HG03565 (cell line): ENCODE results near the gene FRMD3.
"Not testable (repeated sequence)": the region's sequence is repeated elsewhere in the genome, so short reads cannot be mapped to it uniquely, and the experiment has no call there.

Experiments used
- ATAC-seq: cut with Tn5 transposase; IDR thresholded peaks from one replicate; pipeline ENCODE4 v1.9.1; 2021; ENCODE audit warnings: mild to moderate bottlenecking, moderate library complexity; ENCODE audit not compliant: unreplicated experiment

Gene FRMD3

DNA sequence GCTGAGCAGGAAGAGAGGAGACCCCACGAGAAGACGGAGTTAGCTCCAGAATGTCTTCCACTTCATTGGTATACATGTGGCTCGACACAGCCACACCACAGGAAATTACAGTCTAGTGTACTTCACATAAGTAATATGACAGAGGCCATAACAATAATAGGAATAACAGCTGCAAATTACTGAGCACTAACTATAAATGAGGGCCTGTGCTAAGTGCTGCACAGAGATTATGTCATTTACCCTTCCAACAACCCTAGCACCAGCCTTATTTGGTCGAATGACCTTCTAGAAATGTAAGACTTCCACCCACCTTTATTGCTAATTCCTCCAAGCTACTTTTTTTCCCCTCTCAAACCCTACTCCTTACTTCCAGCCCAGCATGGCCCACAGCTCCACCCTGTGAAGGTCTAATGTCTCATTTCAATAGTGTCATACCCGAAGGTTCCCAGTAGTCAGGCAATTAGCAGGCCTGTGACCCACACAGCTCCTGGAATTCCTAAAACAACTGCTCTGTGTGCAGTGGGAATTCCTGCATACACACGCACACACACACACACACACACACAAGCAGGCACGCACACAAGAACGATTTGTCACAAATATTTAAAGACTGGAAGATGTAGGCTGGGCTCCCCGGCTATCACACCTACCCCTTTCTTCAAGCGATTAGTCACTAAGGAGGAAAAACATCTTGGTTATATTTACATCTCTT lies 134.5 kb downstream of the FRMD3 start:
- ATAC-seq: no peak

DNA sequence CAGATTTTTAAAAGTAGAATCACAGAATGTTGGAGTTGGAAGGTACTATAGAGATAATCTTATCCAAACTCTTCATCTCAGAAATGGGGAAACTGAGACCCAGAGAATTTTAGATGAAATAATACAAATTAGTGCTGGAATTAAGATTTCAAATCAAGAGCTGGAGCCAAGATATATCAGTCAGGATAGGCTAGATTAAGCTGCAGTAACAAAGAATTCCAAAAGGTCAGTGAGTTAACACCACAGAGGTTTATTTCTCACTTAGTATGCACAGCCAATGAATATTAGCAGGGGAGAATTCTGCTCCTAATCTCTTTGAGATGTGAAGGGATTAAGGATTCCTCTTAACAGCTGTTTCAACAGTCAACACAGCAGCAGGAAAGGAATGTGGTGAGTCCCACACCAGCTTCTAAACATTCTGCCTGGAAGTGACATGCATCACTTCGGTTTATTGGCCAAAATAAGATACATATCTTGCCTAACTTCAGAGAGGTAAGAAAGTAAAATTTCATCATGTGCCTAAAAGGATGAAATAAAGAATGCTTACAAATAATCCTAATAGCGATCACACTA lies 136.8 kb downstream of the FRMD3 start:
- no peak for ATAC-seq

DNA sequence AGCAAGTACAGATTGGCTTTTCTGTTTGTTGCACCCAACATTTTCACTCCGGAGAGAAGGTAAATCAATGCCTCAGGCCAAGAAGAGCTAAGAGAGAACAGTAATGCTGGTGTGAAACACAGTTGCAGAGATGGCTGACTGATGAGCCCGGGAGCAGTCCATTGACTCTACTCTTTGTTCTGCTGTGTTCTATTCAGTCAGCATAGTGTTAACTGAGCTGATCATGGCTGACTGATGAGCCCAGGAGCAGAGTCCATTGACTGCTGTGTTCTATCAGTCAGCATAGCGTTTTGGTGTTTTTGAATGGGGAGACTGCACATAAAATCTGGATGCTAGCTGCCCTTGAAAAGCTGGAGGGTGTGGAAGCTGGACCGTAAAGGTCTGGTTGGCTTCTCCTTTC lies 141.4 kb downstream of the FRMD3 start:
- no peak for ATAC-seq

DNA sequence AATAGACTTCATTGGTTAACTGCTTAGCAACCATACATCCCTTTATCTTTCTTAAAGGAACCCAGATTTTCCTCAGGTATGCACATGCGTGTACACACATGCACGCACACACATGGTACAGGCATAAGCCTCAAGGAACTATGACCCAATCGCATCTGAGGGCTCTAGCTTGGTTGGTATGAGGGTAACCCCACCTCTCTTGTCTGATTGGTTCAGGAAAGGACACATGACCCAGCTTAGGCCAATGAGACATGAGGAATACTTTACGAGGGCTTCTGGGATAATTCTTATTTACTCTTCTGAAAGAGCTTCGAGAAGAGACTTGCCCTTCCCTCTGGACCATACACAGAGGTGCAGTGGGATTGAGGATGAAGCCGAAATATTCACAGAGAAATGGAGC lies 141.9 kb downstream of the FRMD3 start:
- no peak for ATAC-seq

DNA sequence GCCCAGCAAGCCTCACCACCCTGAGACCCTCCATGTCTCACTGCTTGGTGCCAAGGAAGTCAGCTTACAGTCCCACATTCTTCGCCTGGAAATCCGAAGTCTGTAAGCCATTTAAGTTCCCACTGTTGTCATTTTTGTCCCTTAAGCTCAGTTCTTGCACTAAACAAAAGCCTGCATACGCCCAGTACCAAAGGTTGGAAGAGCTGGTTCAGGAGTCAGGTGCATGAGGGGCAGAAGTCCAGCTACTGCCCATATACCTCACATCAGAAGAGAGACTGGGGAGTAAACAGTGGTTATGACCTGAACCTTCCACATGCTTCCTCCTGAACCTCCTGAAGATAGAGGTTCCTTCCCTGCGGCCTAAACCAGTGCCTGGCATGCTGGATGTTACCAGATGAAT lies 146.0 kb downstream of the FRMD3 start:
- ATAC-seq: no peak

DNA sequence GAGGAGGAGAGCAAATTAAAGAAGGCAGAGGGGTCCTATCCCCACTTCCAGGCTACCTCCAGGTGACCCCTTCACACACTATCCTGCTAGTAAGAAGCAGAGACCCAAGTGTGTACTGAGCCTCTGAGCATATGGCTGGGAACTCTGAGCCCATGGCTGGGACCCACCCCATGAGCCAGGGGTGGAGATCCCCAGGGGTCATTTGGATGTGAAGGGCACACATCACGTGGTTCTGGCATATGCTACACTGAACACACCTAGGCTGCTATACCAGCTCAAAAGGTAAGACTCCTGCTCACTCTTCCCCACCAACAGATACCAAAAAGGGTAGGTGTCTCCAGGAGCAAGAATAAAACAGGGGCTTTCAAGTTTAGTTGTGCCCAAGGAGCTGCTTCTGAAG lies 149.9 kb downstream of the FRMD3 start:
- ATAC-seq: no peak

DNA sequence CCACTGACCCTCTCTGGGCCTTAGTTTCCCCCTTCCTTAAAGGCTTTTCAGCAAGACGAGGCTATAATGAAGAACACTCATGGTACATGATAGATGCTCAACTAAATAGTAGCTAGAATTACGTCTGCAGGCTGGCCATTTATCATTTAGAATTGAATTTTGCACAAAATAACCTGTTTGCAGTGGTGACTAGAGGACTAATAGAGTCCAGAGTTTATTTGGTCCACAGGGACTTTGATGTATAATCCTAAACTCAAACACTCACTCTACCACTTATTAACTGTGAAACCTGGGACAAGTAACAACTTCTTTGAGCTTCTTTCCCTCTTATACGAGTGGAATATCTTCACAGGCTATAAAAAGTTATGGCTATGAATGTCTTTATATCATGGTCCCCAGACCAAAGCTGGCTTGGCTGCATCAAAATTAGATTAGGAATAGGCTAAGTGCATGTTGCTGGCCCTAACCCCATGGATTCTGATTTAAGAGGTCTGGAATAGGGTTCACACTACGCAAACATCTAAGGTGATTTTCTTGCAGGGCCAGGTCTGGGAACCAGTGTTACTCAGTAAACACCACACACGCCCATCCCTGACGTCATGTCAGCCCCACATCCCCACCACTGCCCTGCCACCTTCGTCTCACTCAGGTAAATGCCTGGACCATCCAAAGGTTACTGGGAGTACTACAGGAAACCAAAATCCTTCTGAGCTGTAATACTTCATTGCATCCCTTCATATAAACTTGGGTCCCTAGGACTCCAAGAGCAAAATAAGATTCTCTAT lies 150.6 kb downstream of the FRMD3 start:
- ATAC-seq: no peak

DNA sequence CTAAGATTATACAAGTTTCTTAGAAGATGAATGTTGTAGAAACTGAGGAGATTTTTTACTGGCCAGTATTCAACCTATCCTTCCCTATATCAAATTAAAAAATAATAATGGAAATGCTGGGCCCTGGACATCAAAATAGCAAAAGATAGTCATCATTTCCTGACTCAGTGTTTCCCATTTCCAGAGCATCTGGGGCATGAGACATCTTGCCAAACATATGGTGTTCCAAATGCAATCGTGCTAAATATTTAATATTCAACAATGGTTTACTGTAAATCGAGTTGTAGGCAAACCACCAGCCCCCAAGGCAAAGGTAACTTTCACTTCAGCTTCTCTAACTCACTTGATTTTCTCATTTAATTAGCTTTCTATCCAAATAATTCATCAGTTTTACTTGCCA lies 152.9 kb downstream of the FRMD3 start:
- ATAC-seq: no peak

DNA sequence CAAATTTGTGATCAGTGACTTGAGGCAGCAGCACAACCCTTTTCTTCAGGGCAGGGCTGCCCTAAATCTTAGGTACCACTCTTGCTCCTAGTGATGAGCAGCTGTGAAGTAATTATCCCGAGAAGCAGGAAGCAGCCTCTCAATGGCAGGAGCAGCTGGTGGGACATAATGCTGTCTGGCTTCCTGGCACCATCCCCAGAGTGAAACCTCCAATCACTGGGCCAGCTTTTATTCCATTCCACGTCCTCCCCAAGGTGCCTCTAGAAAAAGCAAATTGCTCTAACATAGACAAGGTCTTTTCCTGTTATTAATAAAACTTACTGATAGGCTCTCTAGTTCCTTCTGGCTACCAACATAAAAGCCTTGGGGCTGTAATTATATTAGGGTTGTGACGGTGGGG lies 154.0 kb downstream of the FRMD3 start:
- no peak for ATAC-seq

DNA sequence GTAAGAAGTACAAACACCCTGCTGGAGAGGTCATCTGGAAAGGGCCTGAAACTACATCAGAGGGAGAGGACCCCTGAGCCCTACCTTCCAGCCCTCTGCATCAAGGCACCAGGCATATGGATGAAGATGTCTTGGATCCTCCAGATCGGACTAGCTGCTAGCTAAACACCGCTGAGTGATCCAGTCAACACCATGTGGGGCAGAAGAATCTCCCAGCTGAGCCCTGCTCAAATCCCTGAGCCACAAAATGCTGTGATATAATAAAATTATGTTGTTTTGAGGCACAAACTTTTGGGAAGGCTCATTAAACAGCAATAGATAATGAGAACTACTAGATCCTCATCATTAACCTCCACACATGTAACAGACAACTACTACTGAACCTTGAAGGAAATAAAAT lies 155.2 kb downstream of the FRMD3 start:
- ATAC-seq: no peak

DNA sequence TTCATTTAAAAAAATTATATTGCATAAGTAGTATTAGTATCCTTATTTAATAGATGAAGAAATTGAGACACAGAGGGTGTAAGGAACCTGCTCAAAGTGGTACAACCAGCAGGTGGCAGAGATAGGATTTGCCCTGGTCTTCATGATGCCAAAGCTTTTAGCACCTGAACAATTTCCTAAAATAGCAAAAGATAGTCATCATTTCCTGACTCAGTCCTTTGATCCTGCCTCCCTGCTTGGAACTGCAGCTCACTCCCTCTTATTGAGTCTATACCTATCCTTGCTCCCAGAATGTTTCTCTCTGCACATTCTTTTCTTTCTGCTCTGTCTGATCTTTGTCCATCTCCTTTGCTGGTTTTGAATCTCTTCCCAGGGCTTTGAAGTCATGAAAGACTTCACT lies 155.8 kb downstream of the FRMD3 start:
- no peak for ATAC-seq

DNA sequence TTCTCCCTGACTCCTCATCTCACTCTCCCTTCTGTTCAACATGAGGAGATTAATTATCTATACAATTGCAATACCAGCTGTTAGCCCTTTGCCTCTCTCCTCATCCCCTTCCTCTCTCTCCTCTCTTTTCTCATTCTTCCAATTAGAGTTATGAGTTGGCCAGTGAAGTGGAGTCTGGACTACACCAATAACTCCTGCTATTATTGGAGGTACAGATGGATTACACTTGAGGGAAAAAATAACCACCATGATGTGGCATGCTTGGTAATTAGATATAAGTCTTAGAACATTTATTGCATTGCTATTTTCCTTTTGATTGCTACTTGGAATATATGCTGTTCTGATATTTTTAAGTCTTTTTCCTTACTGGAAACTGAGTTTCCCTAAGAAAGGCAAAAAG lies 159.2 kb downstream of the FRMD3 start:
- no peak for ATAC-seq

DNA sequence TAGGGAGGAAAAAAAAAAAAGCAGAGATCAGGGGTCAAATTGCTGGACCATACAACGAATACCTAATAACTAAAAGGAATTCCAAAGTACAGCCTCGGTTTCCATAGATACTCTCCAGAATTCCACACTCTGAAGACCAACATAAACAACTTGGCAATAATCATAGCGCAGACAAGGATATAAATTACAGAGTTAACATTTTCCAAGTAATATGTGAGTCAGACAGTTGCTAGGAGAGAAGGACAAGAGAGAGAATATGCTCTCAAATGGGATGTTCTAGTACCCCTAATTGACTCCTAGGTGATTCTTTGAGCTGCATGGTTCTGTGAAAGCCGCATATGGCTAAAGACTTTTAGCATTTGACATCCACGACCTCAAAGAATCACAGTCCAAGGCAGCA lies 165.2 kb downstream of the FRMD3 start:
- ATAC-seq: no peak

DNA sequence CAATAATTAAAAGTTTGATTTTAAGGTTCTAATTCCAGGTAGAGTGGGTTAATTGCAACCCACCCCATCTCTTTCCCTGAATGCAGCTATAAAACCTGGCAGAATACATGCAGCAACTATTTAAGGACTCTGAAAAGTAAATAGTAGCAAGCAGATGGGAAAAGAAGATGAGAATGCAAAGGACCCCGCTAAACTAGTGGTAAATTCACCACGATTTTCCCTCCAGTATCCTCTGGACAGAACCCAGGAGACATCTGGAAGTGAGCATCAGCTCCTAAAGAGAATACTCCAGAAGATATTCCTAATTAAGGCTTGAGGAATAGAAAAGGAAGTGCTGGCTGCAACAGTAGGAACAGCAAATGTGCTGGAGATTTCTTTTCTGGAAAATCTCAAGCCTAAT lies 170.9 kb downstream of the FRMD3 start:
- no peak for ATAC-seq

DNA sequence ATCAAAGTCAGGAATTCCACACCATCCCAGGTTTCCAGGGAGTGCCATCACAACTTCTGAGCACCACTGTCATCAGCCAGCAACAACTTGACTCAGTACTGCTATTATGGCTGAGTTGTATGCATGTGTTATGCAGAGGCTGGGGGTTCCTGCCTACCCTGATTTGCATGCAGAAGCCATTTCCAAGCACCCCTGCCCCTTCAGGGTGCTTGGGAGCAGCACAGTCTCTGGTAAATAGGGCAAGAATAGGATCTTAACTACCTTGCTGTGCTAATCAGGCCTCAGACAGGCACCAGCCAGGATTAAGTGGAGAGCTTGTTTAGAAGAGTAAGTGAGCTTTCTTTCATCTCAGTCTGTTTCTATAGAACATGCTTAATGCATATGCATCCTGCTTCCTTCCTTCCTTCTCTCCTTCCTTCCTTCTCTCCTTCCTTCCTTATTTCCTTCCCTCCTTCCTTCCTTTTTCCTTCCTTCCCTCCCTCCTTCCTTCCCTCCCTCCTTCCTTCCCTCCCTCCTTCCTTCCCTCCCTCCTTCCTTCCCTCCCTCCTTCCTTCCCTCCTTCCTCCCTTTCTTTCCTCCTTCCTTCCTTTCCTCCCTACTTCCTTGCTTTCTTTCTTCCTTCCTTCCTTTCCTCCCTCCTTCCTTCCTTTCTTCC lies 175.7 kb downstream of the FRMD3 start:
- ATAC-seq: no peak

DNA sequence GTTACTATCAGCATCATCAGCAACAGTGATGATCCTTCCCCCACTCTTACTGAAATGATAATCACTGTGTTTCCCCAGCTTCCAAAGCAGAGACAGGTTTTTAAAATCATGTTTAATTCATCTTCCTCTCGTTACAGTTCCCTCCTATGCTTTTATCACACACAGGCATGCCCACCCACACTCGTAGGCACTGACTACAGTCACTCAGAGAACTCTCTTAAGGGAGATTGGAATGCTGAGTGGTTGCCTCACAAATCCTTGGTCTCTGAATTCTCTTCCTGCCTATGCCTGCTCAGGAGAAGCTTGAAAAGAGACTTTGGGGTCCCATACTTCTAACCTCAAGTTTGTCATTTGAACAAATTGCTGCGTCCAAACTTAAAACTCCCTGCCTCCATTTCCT lies 179.2 kb downstream of the FRMD3 start:
- no peak for ATAC-seq

DNA sequence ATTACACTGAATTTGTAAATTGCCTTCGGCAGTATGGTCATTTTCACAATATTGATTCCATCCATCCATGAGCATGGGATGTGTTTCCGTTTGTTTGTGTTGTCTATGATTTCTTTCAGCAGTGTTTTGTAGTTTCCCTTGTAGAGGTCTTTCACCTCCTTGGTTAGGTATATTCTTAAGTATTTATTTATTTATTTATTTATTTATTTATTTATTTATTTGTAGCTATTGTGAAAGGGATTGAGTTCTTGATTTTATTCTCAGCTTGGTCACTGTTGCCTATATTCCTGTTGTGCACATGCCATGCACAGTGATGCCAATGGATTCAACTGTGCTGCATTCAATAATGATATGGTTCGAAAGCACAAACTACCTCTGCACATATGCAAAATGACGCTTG lies 179.7 kb downstream of the FRMD3 start:
- ATAC-seq: not testable (repeated sequence)

DNA sequence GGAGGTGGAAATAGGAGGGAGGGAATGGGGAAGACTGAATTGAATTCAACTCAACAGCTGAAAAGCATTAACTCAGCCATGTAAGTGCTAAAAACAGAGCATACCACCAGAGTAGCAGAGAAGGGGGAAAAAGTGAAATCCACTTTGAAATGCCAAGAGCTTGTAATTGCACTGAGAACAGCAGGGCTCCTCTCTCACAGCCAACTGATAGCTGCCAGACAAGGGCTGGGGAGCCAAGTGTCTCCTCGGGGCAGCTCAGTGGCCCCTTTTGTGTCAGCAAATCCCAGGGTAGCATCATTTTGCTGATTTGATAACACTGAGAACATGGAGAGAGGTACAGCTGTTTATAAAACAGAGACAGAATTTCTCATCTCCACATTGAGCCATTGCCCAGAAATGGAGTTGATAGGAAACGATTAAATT lies 182.5 kb downstream of the FRMD3 start:
- no peak for ATAC-seq

DNA sequence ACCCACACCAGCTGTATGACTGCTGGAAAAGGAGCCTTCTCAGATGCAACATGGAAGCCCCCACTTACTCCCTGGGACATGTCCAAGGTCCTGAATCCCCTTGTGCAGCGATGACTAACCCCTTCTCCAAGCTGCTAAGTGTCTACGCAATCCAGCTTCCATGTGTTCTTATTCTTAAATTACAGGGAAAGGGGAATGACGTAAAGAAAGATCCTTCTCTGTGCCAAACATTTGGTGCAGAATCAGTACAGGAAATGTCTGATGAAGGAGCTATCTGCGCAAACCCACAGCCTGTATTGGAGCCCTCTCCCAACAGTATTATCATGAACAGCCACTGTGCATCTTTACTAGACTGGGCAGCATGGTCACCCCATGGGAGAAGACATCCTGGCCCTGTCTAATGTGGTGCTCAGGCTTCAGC lies 183.2 kb downstream of the FRMD3 start:
- ATAC-seq: no peak

DNA sequence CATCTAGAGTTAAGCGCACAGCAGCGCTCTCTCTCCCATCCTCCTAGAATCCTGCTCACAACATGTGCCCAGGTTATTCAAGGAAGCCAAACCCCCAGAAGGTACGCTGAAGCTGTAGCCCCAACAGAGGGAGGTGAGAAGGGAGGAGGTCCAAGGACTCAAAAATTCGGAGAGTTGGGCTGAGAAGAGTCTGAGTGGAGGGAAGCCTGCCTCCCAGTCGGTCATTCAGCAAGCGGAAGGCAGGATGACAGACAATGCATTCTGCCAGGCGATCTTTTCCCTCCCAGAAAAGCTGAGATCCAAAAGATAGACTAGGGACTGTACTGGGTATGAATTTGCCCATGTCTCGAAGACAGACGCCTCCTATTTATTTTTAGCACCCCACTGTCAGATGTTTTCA lies 189.2 kb downstream of the FRMD3 start:
- ATAC-seq: no peak

DNA sequence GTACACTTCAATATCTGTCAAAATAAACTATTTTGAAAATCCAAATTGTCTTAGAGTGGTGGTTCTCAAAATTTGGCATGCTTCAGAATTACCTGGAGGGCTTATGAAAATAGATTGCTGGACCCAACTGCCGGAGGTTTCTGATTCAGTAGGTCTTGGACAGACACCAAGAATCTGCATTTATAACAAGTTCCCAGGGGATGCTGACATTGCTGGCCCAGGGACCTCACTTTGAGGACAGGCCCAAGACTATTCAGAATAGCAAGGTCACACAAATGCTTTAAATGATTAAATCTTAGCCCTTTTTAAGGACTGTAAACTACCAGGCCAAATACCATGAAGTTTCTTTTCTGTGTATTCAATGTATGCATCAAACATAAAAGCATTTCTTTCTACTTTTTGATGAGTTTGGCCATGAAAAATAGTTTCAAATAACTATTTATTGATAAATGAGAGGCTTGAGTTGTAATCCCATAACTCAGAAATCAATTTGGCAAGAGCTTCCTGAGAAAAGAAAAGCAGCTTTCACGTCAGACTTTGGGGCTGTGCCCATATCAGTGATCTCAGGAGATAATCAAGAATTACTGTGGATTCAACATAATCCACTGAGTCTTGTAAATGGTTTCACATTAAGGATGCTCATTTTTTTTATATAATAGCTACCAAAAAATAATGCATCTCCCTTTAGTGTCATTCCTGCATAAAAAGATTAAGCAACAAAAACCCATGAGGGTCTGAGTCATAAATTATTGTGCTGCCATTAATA lies 191.4 kb downstream of the FRMD3 start:
- ATAC-seq: no peak
